CD4-positive, alpha-beta T cell treated with Interleukin-1 beta for 1 hour (primary cell): ENCODE results near the gene COP1.
A peak's percentile ranks its signal among the peaks of the same experiment; 100 is the strongest.
"Not testable (repeated sequence)": the region's sequence is repeated elsewhere in the genome, so short reads cannot be mapped to it uniquely, and the experiment has no call there.

Source experiments
- DNase-seq, 2 donors: peaks; one replicate each; pipeline ENCODE4 v3.0.0-alpha.2; 2020 to 2022

COP1 gene

DNA sequence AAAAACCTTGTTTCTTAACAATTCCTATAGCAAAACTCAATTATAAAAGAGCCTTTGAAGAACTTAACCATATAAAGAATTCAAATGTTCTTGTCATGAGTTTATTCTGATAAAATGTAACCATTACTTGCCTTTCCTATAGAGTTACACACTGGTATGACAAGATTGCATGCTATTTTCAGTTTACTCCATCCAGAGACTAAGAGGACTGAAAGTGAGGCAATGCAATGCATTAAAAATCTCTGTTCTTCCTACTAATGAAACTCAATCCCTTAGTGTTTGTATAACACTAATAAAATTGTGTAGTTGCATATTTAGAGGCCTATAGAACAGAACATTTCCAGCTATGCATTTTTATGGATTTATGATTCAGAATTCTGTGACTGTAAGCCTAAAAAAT lies 88.1 kb downstream of the COP1 start:
- no peak for DNase-seq

DNA sequence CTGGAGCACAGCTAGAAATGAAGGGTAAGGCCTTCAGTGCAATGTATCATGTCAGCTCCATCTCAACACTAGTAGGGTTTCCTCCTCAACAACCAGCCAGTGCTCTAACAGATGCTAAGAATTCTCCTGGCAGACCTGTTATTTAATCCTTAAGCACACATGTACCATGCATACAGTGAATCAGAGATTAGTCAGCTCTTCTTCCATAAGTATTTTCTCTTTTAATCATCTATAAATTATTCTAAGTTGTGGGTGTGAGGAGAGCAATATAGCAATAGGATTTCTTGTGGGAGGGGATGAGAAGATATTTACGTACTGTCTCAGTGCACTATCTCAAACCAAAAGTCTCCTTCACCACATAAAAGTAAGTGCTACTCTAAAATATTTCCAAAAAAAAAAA lies 95.3 kb downstream of the COP1 start:
- no peak for DNase-seq

DNA sequence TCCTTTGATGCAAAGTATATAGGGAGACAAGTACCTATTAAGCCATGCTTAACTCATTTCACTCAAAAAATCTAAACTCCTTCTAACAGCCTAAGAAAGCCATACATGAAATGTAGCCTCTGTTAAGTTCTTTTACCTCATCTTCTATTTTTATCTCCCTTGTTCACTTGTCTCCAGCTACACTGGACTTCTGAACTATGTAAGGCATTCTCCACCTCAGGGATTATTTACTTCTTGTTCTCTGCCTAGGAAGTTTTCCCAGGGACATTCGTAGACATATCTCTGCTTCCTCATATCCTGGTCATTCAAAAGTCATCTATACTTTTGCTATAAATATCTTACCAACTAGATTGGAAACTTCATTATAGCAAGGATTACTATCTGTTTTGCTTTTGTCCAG lies 96.9 kb downstream of the COP1 start:
- no peak for DNase-seq

GRCh38 chr1:176102768-176103350 lies 104.2 kb downstream of the COP1 start:
- no peak for DNase-seq

DNA sequence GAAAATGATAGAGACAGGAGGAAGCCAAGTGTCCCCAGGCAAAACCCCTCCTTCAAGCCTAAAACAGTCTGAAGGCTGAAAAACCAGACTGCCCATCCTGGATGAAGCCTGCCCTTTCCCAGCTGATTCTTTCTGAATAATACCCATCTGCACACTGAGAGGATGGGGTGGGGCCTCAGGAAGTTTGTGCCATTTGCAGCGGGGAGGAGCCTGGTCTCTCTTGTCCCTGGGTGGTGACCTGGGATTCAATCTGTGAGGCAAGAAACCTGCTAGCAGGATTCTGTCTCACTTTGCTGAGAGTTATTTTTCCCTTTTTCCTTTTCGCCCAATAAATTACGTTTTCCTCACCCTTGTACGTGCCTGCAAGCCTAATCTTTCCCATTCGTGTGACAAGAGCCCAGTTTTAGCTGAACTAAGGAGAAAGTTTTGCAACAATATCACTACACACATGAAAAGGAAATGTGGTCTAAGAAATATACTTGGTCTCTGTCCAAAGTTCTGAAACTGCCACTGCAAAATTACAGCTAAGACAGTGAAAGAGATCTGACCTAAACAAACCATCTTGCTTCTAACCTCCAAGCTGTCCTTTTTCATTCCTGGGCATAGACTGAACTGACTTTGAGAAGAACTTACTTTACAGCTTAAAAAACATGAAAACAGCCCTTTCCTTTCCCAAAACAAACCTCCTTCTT lies 105.0 kb downstream of the COP1 start:
- DNase-seq, result no peak

- DNase-seq, result no peak
These were observed 108.5 kb downstream of the COP1 start for GRCh38 chr1:176098560-176098959.

- DNase-seq, result no peak
These were observed 111.1 kb downstream of the COP1 start for GRCh38 chr1:176096015-176096414.

- DNase-seq, result no peak
These were observed 116.3 kb downstream of the COP1 start for GRCh38 chr1:176090766-176091165.

- not testable (repeated sequence) for DNase-seq
These were observed 119.3 kb downstream of the COP1 start for GRCh38 chr1:176087746-176088145.

GRCh38 chr1:176073524-176074157 lies 133.4 kb downstream of the COP1 start:
- DNase-seq, result peak in 1 of 2 donors; percentile 51

DNA sequence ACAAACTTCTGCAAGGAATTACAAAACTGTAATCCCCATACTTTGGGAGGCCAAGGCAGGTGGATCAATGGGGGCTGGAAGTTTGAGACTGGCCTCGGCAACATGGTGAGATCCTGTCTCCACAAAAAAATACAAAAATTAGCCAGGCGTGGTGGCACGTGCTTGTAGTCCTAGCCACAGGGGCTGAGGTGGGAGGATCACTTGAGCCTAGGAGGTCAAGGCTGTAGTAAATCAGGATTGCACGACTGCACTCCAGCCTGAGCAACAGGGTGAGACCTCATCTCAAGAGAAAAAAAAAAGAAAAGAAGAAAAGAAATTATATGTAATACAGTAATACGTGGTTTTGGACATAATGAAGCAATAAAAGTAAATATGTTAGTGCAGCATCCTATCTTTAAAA lies 138.2 kb downstream of the COP1 start:
- no peak for DNase-seq

GRCh38 chr1:176068256-176068655 lies 138.8 kb downstream of the COP1 start:
- DNase-seq, result no peak

DNA sequence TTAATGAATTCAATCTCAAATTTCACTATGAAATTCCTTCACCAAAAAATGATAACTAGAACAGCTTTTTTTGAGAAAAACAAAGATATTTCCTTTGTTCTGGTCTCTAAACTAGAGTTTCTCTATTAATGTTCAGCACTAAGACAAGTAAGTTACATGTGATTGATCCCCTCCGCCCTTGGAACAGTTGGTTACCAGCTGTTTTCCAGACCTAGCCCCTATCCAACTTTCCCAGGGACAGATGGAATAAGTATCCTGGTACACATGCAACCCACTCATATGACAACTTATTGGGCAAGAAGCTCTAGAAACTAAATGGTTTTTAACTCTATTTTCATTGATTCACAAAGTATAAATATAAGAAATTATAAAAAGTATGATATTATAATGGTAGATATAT lies 140.4 kb downstream of the COP1 start:
- no peak for DNase-seq

DNA sequence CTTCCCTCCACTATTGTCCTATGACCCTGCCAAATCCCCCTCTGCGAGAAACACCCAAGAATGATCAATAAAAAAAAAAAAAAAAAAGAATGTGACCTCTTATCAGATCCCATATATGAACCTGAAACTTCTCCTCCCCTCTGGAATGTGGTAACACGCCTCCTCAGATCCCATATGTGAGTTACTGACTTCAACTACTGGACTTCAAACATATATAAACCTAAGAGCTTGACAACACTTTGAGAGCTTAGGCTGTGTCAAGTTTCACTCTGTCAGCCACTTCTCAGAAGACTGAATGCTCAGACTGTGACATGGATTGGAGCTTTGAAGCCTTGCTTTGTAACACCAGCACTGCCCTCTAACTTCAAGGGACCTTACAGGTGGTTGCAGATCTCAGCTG lies 148.4 kb downstream of the COP1 start:
- no peak for DNase-seq

GRCh38 chr1:176056312-176056711 lies 150.8 kb downstream of the COP1 start:
- DNase-seq, result no peak

GRCh38 chr1:176055398-176055797 lies 151.7 kb downstream of the COP1 start:
- no peak for DNase-seq

GRCh38 chr1:176051902-176052518 lies 155.1 kb downstream of the COP1 start:
- DNase-seq, result no peak

GRCh38 chr1:176051402-176051801 lies 155.7 kb downstream of the COP1 start:
- DNase-seq, result no peak

GRCh38 chr1:176049582-176049981 lies 157.5 kb downstream of the COP1 start:
- DNase-seq, result no peak

GRCh38 chr1:176046926-176047325 lies 160.2 kb downstream of the COP1 start:
- no peak for DNase-seq

DNA sequence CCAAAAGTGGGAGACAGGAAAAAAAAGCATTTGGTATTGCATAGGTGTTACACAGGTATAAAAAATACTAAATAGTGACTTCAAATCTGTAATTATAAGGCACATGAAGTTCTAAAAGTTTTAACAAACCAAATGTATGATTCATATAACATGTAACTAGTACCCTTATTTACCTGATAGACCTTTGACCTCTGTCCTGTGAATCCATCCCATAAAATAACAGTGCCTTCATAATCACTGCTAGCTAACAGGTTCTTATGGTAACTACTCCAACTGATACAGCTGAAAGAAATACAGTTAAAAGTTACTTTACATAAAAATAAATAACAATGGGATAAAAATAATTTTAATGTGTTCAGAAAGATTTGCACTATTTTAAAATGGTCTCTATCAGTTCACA lies 163.5 kb downstream of the COP1 start:
- no peak for DNase-seq

DNA sequence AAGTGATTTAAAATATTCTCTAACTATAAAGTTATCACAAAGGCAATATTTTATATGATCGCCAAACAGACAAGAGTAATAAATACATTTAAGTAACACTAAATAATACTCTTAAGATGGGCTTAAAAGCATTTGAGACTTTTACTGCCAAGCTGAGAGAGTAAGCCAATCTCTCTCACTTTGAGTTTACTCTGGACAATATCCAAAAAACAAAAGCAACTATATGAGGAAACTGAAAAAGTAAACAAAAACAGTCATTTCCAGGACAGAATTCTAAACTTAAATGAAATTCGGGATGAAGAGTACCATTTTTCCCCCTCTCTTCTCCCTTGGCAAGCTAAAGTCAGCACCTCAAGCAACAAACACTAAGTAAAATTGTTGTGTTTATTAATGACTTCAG lies 173.2 kb downstream of the COP1 start:
- DNase-seq, result no peak

GRCh38 chr1:176033474-176033873 lies 173.6 kb downstream of the COP1 start:
- no peak for DNase-seq

DNA sequence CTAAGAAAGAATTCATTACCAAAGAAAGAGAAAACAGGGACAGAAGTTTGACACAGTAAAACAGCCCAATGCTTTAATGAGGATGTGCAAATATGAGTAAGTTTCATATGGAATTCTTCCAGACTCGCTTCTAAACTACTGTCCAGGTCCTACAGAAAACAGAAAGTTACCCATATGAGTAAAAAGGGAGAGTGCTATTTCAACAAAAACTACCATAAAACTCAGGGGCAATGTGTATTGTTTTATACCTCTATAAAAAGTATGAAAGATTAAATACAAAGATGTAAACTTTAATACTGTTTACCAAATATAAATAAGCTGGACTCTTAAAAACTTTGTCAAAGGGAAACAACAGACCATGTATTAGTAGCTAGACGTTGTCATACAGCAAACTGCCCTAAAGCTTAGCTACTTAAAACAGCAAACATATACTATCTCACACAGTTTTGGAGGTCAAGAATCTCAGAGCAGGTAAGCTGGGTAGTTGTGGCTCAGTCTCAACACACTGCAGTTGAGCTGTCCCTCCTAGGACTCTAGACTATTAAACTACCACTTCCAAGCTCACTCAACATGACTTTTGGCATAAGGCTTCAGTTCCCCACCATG lies 174.9 kb downstream of the COP1 start:
- DNase-seq, result no peak
